HepG2 (cell line): Measurements from ENCODE around the gene RCBTB1. TPM values are rescaled to one million over a fixed set of nuclear protein-coding genes. Genes with fewer than 3 reads are reported as not detected.
A peak's percentile ranks its signal among the peaks of the same experiment; 100 is the strongest.

Experiments
- ATAC-seq: fragments of 200-7000 bp; cut with Tn5 transposase; 3 replicates; pipeline ENCODE4 v1.9.1; 2020; ENCODE audit warnings: mild to moderate bottlenecking, moderate library complexity
- BruUV-seq: library from RNA; stranded (reverse); fragments of 400-500 nt; replicated peaks from 2 replicates; lab custom pipeline; 2021; lab: Mats Ljungman, UMichigan
- CTCF ChIA-PET: fragments of 300-600 bp; formaldehyde crosslinking; extraction: SDS; loops from one replicate; lab custom pipeline; 2021; ENCODE audit warnings: low total read pairs, inconsistent platforms, low intra/inter-chr PET ratio; lab: Yijun Ruan, JAX
- POLR2A ChIA-PET: fragments of 350-600 bp; sonication (Branson Sonifier 250); formaldehyde crosslinking; loops from one replicate; lab custom pipeline; 2020; ENCODE audit warnings: antibody characterized with exemption, inconsistent platforms; lab: Yijun Ruan, JAX
- DNase-seq: peaks from one replicate; pipeline ENCODE4 v3.0.0-alpha.2; 2015; ENCODE audit warnings: low spot score
- FAIRE-seq: peaks from 3 replicates; lab custom pipeline; 2011; peaks lifted over from hg19 to GRCh38; lab: Jason Lieb, UNC
- H2AFZ ChIP-seq: one replicate; pipeline ENCODE4 v1.6.1; 2011; ENCODE audit warnings: low read length, inconsistent platforms
- H3K27ac ChIP-seq: fragments of 300-600 bp; 3 replicates; pipeline ENCODE4 v1.8.0; 2011; ENCODE audit warnings: mixed run types, mild to moderate bottlenecking, mixed read lengths, low read length, inconsistent platforms; ENCODE audit not compliant: insufficient read depth; ENCODE audit errors: extremely low read length
- H3K27me3 ChIP-seq, 2 experiments: fragments of 200-600 bp in 1 of 2; 2 replicates in 1 of 2; 3 replicates in 1 of 2; pipeline versions ENCODE4 v1.6.0 to v1.8.0; 2011; ENCODE audit warnings: low read length in 2 of 2, mild to moderate bottlenecking in 2 of 2, moderate library complexity in 2 of 2, inconsistent platforms in 1 of 2; ENCODE audit not compliant: insufficient read depth in 2 of 2, control insufficient read depth in 1 of 2
- H3K36me3 ChIP-seq, 2 experiments: fragments of 200-600 bp in 1 of 2; replicated peaks in 1 of 2; 2 replicates in 1 of 2; 3 replicates in 1 of 2; pipeline versions ENCODE4 v1.5.1 to v1.8.0; 2011; ENCODE audit warnings: low read length in 2 of 2, inconsistent platforms in 1 of 2; ENCODE audit not compliant: insufficient read depth in 2 of 2, control insufficient read depth in 1 of 2
- H3K4me1 ChIP-seq: 2 replicates; pipeline ENCODE4 v1.5.1; 2012; ENCODE audit warnings: low read length, inconsistent platforms; ENCODE audit not compliant: insufficient read depth
- H3K4me2 ChIP-seq: 2 replicates; pipeline ENCODE4 v1.6.0; 2011; ENCODE audit warnings: low read depth, low read length, inconsistent platforms
- H3K4me3 ChIP-seq, 3 experiments: fragments of 200-600 bp in 1 of 3; sonication (generic), shearing (Covaris generic) in 1 of 3; replicated peaks in 1 of 3; 2 replicates each; pipeline ENCODE4 v1.5.1; 2011 to 2016; ENCODE audit warnings: low read length in 3 of 3, inconsistent platforms in 2 of 3, low read depth in 2 of 3, mild to moderate bottlenecking in 2 of 3, control low read depth in 1 of 3, mixed read lengths in 1 of 3; ENCODE audit not compliant: insufficient read depth in 1 of 3
- H3K79me2 ChIP-seq: one replicate; pipeline ENCODE4 v1.6.1; 2011; ENCODE audit warnings: low read length, inconsistent platforms; ENCODE audit not compliant: insufficient read depth
- H3K9ac ChIP-seq: 2 replicates; pipeline ENCODE4 v1.6.0; 2011; ENCODE audit warnings: mild to moderate bottlenecking, low read depth, low read length, inconsistent platforms; ENCODE audit not compliant: insufficient read depth
- H3K9me3 ChIP-seq: 2 replicates; pipeline ENCODE4 v1.5.1; 2012; ENCODE audit warnings: mild to moderate bottlenecking, low read length
- H4K20me1 ChIP-seq: 2 replicates; pipeline ENCODE4 v1.6.0; 2011; ENCODE audit warnings: inconsistent platforms, mild to moderate bottlenecking, low read length, moderate library complexity; ENCODE audit not compliant: insufficient read depth
- CEBPB ChIP-seq: IDR thresholded peaks from 2 replicates; pipeline ENCODE4 v1.6.1; 2011; ENCODE audit warnings: low read depth, low read length, improper control_type of control experiment, borderline replicate concordance
- CEBPG ChIP-seq: IDR thresholded peaks from 2 replicates; pipeline ENCODE4 v1.6.1; 2016
- WGBS: methylation state at CpG from one replicate; pipeline ENCODE4 v1.1.6; 2017; ENCODE audit warnings: low lambda C conversion rate; 5-methylcytosine and 5-hydroxymethylcytosine counted together
- in situ Hi-C: cut with HindIII; loops from 2 replicates; pipeline ENCODE4 v1.10.0; 2017; ENCODE audit warnings: low pct_unique_long_range_greater_than_20kb; ENCODE audit not compliant: extremely low pct_ligation_motif_present
- intact Hi-C: fragments of 100-400 bp; cut with micrococcal nuclease; formaldehyde crosslinking; loops from one replicate; pipeline ENCODE4 v1.10.0; 2022; ENCODE audit not compliant: unreplicated experiment
- polyA plus RNA-seq, 8 experiments: library from polyadenylated mRNA; depleted of rRNA in 3 of 8; stranded (reverse) in 7 of 8; unstranded in 1 of 8; fragments of >200 nt; fragmentation: Illumina TruSeq in 4 of 8; extraction: Trizol in 4 of 8; gene quantifications; 2 replicates each; pipeline versions ENCODE4 v1.2.1 to v1.2.3, GENCODE V29; 2011 to 2016; ENCODE audit warnings: low read depth in 4 of 8, missing spikeins in 1 of 8, mixed read lengths in 1 of 8; ENCODE audit not compliant: insufficient read depth in 1 of 8
- total RNA-seq, 5 experiments: library from RNA; depleted of rRNA; stranded (reverse); fragments of >200 nt; fragmentation: Illumina TruSeq; extraction: Trizol; gene quantifications; 2 replicates each; pipeline ENCODE4 v1.2.3, GENCODE V29; 2016; ENCODE audit warnings: low read depth in 1 of 5
- TF ChIP-seq, protein P1 (sequence below): sonication (generic); formaldehyde crosslinking; IDR thresholded peaks from 2 replicates; pipeline ENCODE4 v1.4.0; 2020; ENCODE audit warnings: missing genetic modification reagents, borderline replicate concordance

RCBTB1 gene
- total and polyA plus RNA-seq, 2 of the 13 experiments (the other 11 are each of a cell fraction or from before 2014, with no cell fraction given): 13.4 to 21.6 TPM

DNA sequence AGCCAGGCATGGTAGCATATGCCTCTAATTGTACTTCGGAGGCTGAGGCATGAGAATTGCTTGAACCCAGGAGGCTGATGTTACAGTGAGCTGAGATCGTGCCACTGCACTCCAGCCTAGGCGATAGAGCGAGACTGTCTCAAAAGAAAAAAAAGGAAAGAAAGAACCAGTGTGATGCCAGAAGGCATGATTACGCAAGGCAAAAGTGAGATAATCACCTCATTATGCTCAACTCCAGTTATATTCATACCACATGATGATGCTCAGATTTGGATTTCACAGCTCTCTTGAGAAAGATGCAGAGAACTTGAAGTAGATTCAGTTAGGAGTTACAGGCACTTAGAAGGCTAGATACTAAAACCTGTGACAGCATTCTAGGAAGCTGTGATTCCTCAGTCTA lies 21.8 kb downstream of the RCBTB1 start:
- DNase-seq: no peak

More for the DNA sequence above, 21.8 kb downstream of the RCBTB1 start:
- Histone ChIP-seq H3K27ac (no peak overlapping the region), H3K4me3 (no peak overlapping the region), H3K79me2 (no peaks in the 10 kb centered on the region), H3K4me1 (peaks cover 18% of the 10 kb centered on the region), H3K4me2 (no peak overlapping the region), H3K27me3 (no peaks in the 10 kb centered on the region), H2AFZ (no peak overlapping the region), H3K9me3 (no peaks in the 10 kb centered on the region), H3K9ac (no peak overlapping the region), H3K36me3 (peaks cover 6 to 16% of the 10 kb centered on the region in 2 experiments; a peak in 4 of 5 replicates), H4K20me1 (no peaks in the 10 kb centered on the region)
- in situ Hi-C loops (no loop called here), intact Hi-C loops (no loop called here)
- POLR2A ChIA-PET: no interaction called here
- TF ChIP-seq, protein P1, sequence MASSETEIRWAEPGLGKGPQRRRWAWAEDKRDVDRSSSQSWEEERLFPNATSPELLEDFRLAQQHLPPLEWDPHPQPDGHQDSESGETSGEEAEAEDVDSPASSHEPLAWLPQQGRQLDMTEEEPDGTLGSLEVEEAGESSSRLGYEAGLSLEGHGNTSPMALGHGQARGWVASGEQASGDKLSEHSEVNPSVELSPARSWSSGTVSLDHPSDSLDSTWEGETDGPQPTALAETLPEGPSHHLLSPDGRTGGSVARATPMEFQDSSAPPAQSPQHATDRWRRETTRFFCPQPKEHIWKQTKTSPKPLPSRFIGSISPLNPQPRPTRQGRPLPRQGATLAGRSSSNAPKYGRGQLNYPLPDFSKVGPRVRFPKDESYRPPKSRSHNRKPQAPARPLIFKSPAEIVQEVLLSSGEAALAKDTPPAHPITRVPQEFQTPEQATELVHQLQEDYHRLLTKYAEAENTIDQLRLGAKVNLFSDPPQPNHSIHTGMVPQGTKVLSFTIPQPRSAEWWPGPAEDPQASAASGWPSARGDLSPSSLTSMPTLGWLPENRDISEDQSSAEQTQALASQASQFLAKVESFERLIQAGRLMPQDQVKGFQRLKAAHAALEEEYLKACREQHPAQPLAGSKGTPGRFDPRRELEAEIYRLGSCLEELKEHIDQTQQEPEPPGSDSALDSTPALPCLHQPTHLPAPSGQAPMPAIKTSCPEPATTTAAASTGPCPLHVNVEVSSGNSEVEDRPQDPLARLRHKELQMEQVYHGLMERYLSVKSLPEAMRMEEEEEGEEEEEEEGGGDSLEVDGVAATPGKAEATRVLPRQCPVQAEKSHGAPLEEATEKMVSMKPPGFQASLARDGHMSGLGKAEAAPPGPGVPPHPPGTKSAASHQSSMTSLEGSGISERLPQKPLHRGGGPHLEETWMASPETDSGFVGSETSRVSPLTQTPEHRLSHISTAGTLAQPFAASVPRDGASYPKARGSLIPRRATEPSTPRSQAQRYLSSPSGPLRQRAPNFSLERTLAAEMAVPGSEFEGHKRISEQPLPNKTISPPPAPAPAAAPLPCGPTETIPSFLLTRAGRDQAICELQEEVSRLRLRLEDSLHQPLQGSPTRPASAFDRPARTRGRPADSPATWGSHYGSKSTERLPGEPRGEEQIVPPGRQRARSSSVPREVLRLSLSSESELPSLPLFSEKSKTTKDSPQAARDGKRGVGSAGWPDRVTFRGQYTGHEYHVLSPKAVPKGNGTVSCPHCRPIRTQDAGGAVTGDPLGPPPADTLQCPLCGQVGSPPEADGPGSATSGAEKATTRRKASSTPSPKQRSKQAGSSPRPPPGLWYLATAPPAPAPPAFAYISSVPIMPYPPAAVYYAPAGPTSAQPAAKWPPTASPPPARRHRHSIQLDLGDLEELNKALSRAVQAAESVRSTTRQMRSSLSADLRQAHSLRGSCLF: no peak
- TF ChIP-seq CEBPB (peak; percentile 74), CEBPG (CRISPR knock-in tag) (peak; percentile 46; the same call in 1 of the 2 replicates)
- no TSS peak for BruUV-seq
- FAIRE-seq (no peak), ATAC-seq (no peak)
- CTCF ChIA-PET: no interaction called here
- 95% methylated on average over 5 of the region's 5 CpGs for WGBS
